GM12878 (cell line): ENCODE data around the gene KRT31. TPM values are rescaled to one million over a fixed set of nuclear protein-coding genes. Genes with fewer than 3 reads are reported as not detected.

ENCODE experiments used
- ATAC-seq: fragments of 200-7000 bp; cut with Tn5 transposase; 3 replicates; pipeline ENCODE4 v1.9.1; 2020; ENCODE audit warnings: mild to moderate bottlenecking, moderate library complexity
- BruUV-seq: library from RNA; stranded (reverse); fragments of 400-500 nt; replicated peaks from 2 replicates; lab custom pipeline; 2021; lab: Mats Ljungman, UMichigan
- CTCF ChIA-PET: fragments of 300-600 bp; sonication (Branson Sonifier 250); formaldehyde crosslinking; extraction: SDS; loops from one replicate; lab custom pipeline; 2021; ENCODE audit warnings: inconsistent platforms; lab: Yijun Ruan, JAX
- POLR2A ChIA-PET: fragments of 350-600 bp; formaldehyde crosslinking; extraction: SDS; loops from one replicate; lab custom pipeline; 2021; ENCODE audit warnings: inconsistent platforms; lab: Charles Lee
- RAD21 ChIA-PET: fragments of 300-600 bp; sonication (Branson Sonifier 250); formaldehyde crosslinking; loops from one replicate; lab custom pipeline; 2023; ENCODE audit warnings: antibody characterized with exemption; ENCODE audit not compliant: unreplicated experiment; lab: Charles Lee
- SMC1A ChIA-PET: fragments of 300-600 bp; sonication (Branson Sonifier 250); formaldehyde crosslinking; loops from one replicate; lab custom pipeline; 2023; ENCODE audit not compliant: unreplicated experiment, uncharacterized antibody; lab: Charles Lee
- DNase-seq: peaks from one replicate; pipeline ENCODE4 v3.0.0-alpha.2; 2011; ENCODE audit warnings: low read depth, low spot score
- FAIRE-seq: peaks from 3 replicates; lab custom pipeline; 2011; peaks lifted over from hg19 to GRCh38; lab: Jason Lieb, UNC
- H2AFZ ChIP-seq: 2 replicates; pipeline ENCODE4 v1.6.0; 2011; ENCODE audit warnings: low read depth, low read length, control low read depth; ENCODE audit not compliant: control insufficient read depth
- H3K27ac ChIP-seq: 2 replicates; pipeline ENCODE4 v1.5.1; 2011; ENCODE audit warnings: control low read depth; ENCODE audit not compliant: control insufficient read depth, insufficient read depth
- H3K27me3 ChIP-seq, 2 experiments: replicated peaks in 1 of 2; 2 replicates each; pipeline versions ENCODE4 v1.6.0 to v1.6.1; 2011; ENCODE audit warnings: low read length in 1 of 2; ENCODE audit not compliant: control insufficient read depth in 2 of 2, insufficient read depth in 2 of 2
- H3K36me3 ChIP-seq, 2 experiments: 2 replicates each; pipeline ENCODE4 v1.5.1; 2011; ENCODE audit warnings: low read length in 1 of 2; ENCODE audit not compliant: control insufficient read depth in 2 of 2, insufficient read depth in 2 of 2
- H3K4me1 ChIP-seq: 2 replicates; pipeline ENCODE4 v1.6.1; 2011; ENCODE audit warnings: mild to moderate bottlenecking, low read length, moderate library complexity, mixed read lengths; ENCODE audit not compliant: control insufficient read depth, insufficient read depth
- H3K4me2 ChIP-seq: 2 replicates; pipeline ENCODE4 v1.6.0; 2011; ENCODE audit warnings: control low read depth; ENCODE audit not compliant: control insufficient read depth, insufficient read depth
- H3K4me3 ChIP-seq: fragments of 200-600 bp; sonication (generic); 2 replicates; pipeline ENCODE4 v1.5.1; 2016
- H3K79me2 ChIP-seq: 2 replicates; pipeline ENCODE4 v1.6.0; 2011; ENCODE audit warnings: low read length; ENCODE audit not compliant: control insufficient read depth, insufficient read depth
- H3K9ac ChIP-seq: 2 replicates; pipeline ENCODE4 v1.8.0; 2011; ENCODE audit warnings: low read length, control low read depth, mixed read lengths; ENCODE audit not compliant: control insufficient read depth, insufficient read depth
- H3K9me3 ChIP-seq: replicated peaks from 3 replicates; pipeline ENCODE4 v1.5.1; 2011; ENCODE audit warnings: mild to moderate bottlenecking, low read length; ENCODE audit not compliant: control insufficient read depth, insufficient read depth
- H4K20me1 ChIP-seq: 2 replicates; pipeline ENCODE4 v1.6.0; 2011; ENCODE audit not compliant: control insufficient read depth, insufficient read depth
- BHLHE40 ChIP-seq, 2 experiments: fragments of 450-650 bp in 1 of 2; IDR thresholded peaks; 2 replicates each; pipeline ENCODE4 v1.6.1; 2011 to 2017; ENCODE audit warnings: low read depth in 2 of 2, borderline replicate concordance in 1 of 2, improper control_type of control experiment in 1 of 2, low read length in 1 of 2, mild to moderate bottlenecking in 1 of 2
- CHD2 ChIP-seq: IDR thresholded peaks from 2 replicates; pipeline ENCODE4 v1.6.1; 2011; ENCODE audit warnings: low read depth, low read length, improper control_type of control experiment, borderline replicate concordance
- CHD4 ChIP-seq: fragments of 200-600 bp; sonication (generic); IDR thresholded peaks from 2 replicates; pipeline ENCODE4 v1.6.1; 2016; ENCODE audit warnings: mild to moderate bottlenecking
- ESRRA ChIP-seq: IDR thresholded peaks from 2 replicates; pipeline ENCODE4 v1.6.1; 2012; ENCODE audit warnings: mild to moderate bottlenecking, low read length, improper control_type of control experiment
- KDM1A ChIP-seq: fragments of 200-600 bp; sonication (generic); IDR thresholded peaks from 2 replicates; pipeline ENCODE4 v1.6.1; 2016; ENCODE audit warnings: borderline replicate concordance
- NFYB ChIP-seq: IDR thresholded peaks from 2 replicates; pipeline ENCODE4 v1.6.1; 2011; ENCODE audit warnings: low read depth, mild to moderate bottlenecking, low read length, improper control_type of control experiment, moderate library complexity; ENCODE audit not compliant: insufficient read depth
- PAX8 ChIP-seq: fragments of 450-650 bp; IDR thresholded peaks from 2 replicates; pipeline ENCODE4 v1.6.1; 2017; ENCODE audit warnings: mild to moderate bottlenecking, moderate library complexity
- PML ChIP-seq: IDR thresholded peaks from 2 replicates; pipeline ENCODE4 v1.6.1; 2012; ENCODE audit warnings: low read length, inconsistent platforms
- POLR2AphosphoS5 ChIP-seq: IDR thresholded peaks from 2 replicates; pipeline ENCODE4 v1.6.1; 2011; ENCODE audit warnings: mild to moderate bottlenecking, low read length, inconsistent platforms
- RAD51 ChIP-seq: fragments of 450-650 bp; IDR thresholded peaks from 2 replicates; pipeline ENCODE4 v1.6.1; 2016; ENCODE audit warnings: moderate library complexity, mild to moderate bottlenecking, inconsistent platforms
- RFX5 ChIP-seq: IDR thresholded peaks from 2 replicates; pipeline ENCODE4 v1.6.1; 2011; ENCODE audit warnings: low read depth, low read length, improper control_type of control experiment
- USF1 ChIP-seq: IDR thresholded peaks from 2 replicates; pipeline ENCODE4 v1.6.1; 2011; ENCODE audit warnings: borderline replicate concordance, low read depth, mild to moderate bottlenecking, moderate library complexity, mixed read lengths, low read length; ENCODE audit not compliant: insufficient read depth; ENCODE audit errors: extremely low read length
- ZNF207 ChIP-seq: fragments of 450-650 bp; IDR thresholded peaks from 2 replicates; pipeline ENCODE4 v1.6.1; 2014; ENCODE audit warnings: antibody characterized with exemption, mild to moderate bottlenecking, borderline replicate concordance
- WGBS: methylation state at CpG from one replicate; pipeline ENCODE4 v1.1.6; 2016; ENCODE audit warnings: low lambda C conversion rate; ENCODE audit not compliant: insufficient replicate concordance, insufficient coverage; ENCODE audit errors: missing lambda C conversion rate; 5-methylcytosine and 5-hydroxymethylcytosine counted together
- in situ Hi-C: fragments of 300-500 bp; cut with MboI; formaldehyde crosslinking; loops from 9 replicates; pipeline ENCODE4 v1.14.3; 2018; ENCODE audit warnings: mixed read lengths
- intact Hi-C: fragments of 100-400 bp; cut with micrococcal nuclease; formaldehyde crosslinking; loops from one replicate; pipeline ENCODE4 v1.14.2; 2022; ENCODE audit not compliant: unreplicated experiment
- polyA plus RNA-seq, 11 experiments: library from polyadenylated mRNA; depleted of rRNA in 4 of 11; unstranded in 6 of 11; stranded (reverse) in 5 of 11; fragments of >200 nt; fragmentation: Nextera tagmentation in 4 of 11; fragmentation: Illumina TruSeq in 1 of 11; extraction: Ambion mirVana in 4 of 11; extraction: Trizol in 1 of 11; gene quantifications; 1 replicate in 1 of 11; 2 replicates in 10 of 11; pipeline versions ENCODE4 v1.2.1 to v1.2.3, GENCODE V29; 2011 to 2016; ENCODE audit warnings: inconsistent platforms in 2 of 11, missing spikeins in 2 of 11, low read depth in 1 of 11
- total RNA-seq, 4 experiments: library from RNA; depleted of rRNA in 3 of 4; stranded (reverse); fragments of >200 nt in 3 of 4; fragmentation: Illumina TruSeq in 1 of 4; extraction: Trizol in 1 of 4; gene quantifications; 2 replicates each; pipeline versions ENCODE4 v1.2.1 to v1.2.3, GENCODE V29; 2013 to 2021

KRT31 gene
- total and polyA plus RNA-seq, 10 of the 15 experiments (the other 5 are each of a cell fraction or from before 2014, with no cell fraction given) = not detected

- no peak overlapping the region for H3K27ac ChIP-seq
- H3K27me3 ChIP-seq = peaks cover under 1 to 2% of the 10 kb centered on the region in 2 experiments; a peak in 2 of 4 replicates
- no peaks in the 10 kb centered on the region for H3K4me1 ChIP-seq
- ATAC-seq (no peak), FAIRE-seq (no peak), DNase-seq (no peak)
- WGBS = 51% methylated on average over 2 of the region's 2 CpGs
- no peaks in the 10 kb centered on the region; the same call in 2 of the 3 replicates for H3K9me3 ChIP-seq
- H4K20me1 ChIP-seq = no peaks in the 10 kb centered on the region
- intact Hi-C loops (no loop called here), in situ Hi-C loops (no loop called here)
- H3K79me2 ChIP-seq = no peaks in the 10 kb centered on the region
- BruUV-seq = no TSS peak
- H3K4me3 ChIP-seq = no peak overlapping the region
- H2AFZ ChIP-seq = no peak overlapping the region
- no peak overlapping the region for H3K9ac ChIP-seq
- no peaks in the 10 kb centered on the region for H3K36me3 ChIP-seq
- ChIA-PET RAD21 (no interaction called here), POLR2A (no interaction called here), SMC1A (no interaction called here)
- H3K4me2 ChIP-seq = no peak overlapping the region
- TF ChIP-seq ZNF207 = no peak
- TF ChIP-seq USF1 = no peak
- TF ChIP-seq POLR2AphosphoS5 = no peak
- TF ChIP-seq PML = no peak
- TF ChIP-seq NFYB = no peak
- TF ChIP-seq ESRRA = no peak
- no peak for TF ChIP-seq CHD2
- TF ChIP-seq PAX8 = no peak
- TF ChIP-seq RFX5 = no peak
- TF ChIP-seq CHD4 = no peak
- no peak for TF ChIP-seq BHLHE40 (IDR thresholded peaks at IDR 0.05; ENCODE audit: borderline replicate concordance in 1 of 2, low read depth in 2 of 2, low read length in 1 of 2)
- no peak for TF ChIP-seq KDM1A
- no peak for TF ChIP-seq RAD51
- TF ChIP-seq, all 136 proteins: peak for 0
- CTCF ChIA-PET = no interaction called here
Observed at GRCh38 chr17:41369023-41369422, 28.4 kb downstream of the KRT31 start.
